RWPE1 (cell line): Measurements from ENCODE around the gene D2HGDH.

Experiments used
- CTCF ChIA-PET: fragments of 350-600 bp; sonication (Branson Sonifier 250); formaldehyde crosslinking; extraction: SDS; loops from one replicate; lab custom pipeline; 2021; lab: Yijun Ruan, JAX
- POLR2A ChIA-PET: fragments of 400-600 bp; formaldehyde crosslinking; extraction: SDS; loops from one replicate; lab custom pipeline; 2020; ENCODE audit warnings: antibody characterized with exemption; ENCODE audit not compliant: low non-redundant PET; lab: Yijun Ruan, JAX
- DNase-seq: peaks from one replicate; pipeline ENCODE4 v3.0.0; 2012; ENCODE audit warnings: low spot score
- H3K27ac ChIP-seq: fragments of 450-650 bp; 2 replicates; pipeline ENCODE4 v1.5.1; 2017
- CTCF ChIP-seq: fragments of 450-650 bp; conservative IDR thresholded peaks from 2 replicates; pipeline ENCODE4 v1.5.1; 2017; ENCODE audit warnings: low read depth, mild to moderate bottlenecking

D2HGDH gene

GRCh38 chr2:241722896-241723454, 11.5 kb upstream of the D2HGDH start:
- no peak overlapping the region for H3K27ac ChIP-seq
- no peak for DNase-seq
- ChIA-PET CTCF (no interaction called here), POLR2A (no interaction called here)
- no peak for TF ChIP-seq CTCF

- DNase-seq, result no peak
- CTCF ChIA-PET, result interaction anchor here (0.6 kb wide), 1 partner anchor 270 kb away, joined by 3 read pairs; no protein-coding TSS in a partner anchor
Measured at GRCh38 chr2:241724259-241724974, 10.0 kb upstream of the D2HGDH start.

GRCh38 chr2:241724975-241725870, 9.2 kb upstream of the D2HGDH start:
- POLR2A ChIA-PET, result no interaction called here
- no peak for TF ChIP-seq CTCF
- CTCF ChIA-PET, result no interaction called here
- no peak overlapping the region for H3K27ac ChIP-seq
- DNase-seq, result no peak

More at GRCh38 chr2:241724259-241724974, 10.0 kb upstream of the D2HGDH start:
- POLR2A ChIA-PET, result no interaction called here
- H3K27ac ChIP-seq, result no peak overlapping the region
- 0 out of 2 replicates have a peak, but pooled peaks have one; percentile 12 for TF ChIP-seq CTCF

GRCh38 chr2:241726459-241726858, 8.0 kb upstream of the D2HGDH start:
- TF ChIP-seq CTCF, result no peak
- H3K27ac ChIP-seq, result no peak overlapping the region; the same call in 1 of the 2 replicates
- ChIA-PET POLR2A (no interaction called here), CTCF (no interaction called here)
- no peak for DNase-seq

GRCh38 chr2:241728000-241728399, 6.4 kb upstream of the D2HGDH start:
- ChIA-PET POLR2A (no interaction called here), CTCF (no interaction called here)

More at GRCh38 chr2:241728000-241728399, 6.4 kb upstream of the D2HGDH start:
- no peak for TF ChIP-seq CTCF
- DNase-seq, result no peak
- peak overlapping the region; percentile 12; the same call in 1 of the 2 replicates for H3K27ac ChIP-seq
